B cell (primary cell): ENCODE data around the gene PPP1R3C. TPM values are rescaled to one million over a fixed set of nuclear protein-coding genes. Genes with fewer than 3 reads are reported as not detected.
A peak's percentile ranks its signal among the peaks of the same experiment; 100 is the strongest.

Source experiments
- ATAC-seq: fragments of 200-7000 bp; cut with Tn5 transposase; one replicate; pipeline ENCODE4 v1.10.0; 2021; ENCODE audit warnings: low read depth, mild to moderate bottlenecking, moderate number of reproducible peaks, moderate library complexity
- CTCF ChIA-PET: fragments of 350-600 bp; sonication (Branson Sonifier 250); formaldehyde crosslinking; loops from one replicate; lab custom pipeline; 2021; ENCODE audit warnings: antibody characterized with exemption, inconsistent platforms; lab: Charles Lee
- POLR2A ChIA-PET: fragments of 350-600 bp; sonication (Branson Sonifier 250); formaldehyde crosslinking; loops from one replicate; lab custom pipeline; 2021; ENCODE audit warnings: antibody characterized with exemption; lab: Charles Lee
- DNase-seq: peaks from one replicate; pipeline ENCODE4 v3.0.0; 2013
- H2AFZ ChIP-seq: 2 replicates; pipeline ENCODE4 v1.6.1; 2012; ENCODE audit warnings: mild to moderate bottlenecking, low read depth, low read length; ENCODE audit not compliant: insufficient read depth, poor library complexity, severe bottlenecking
- H3K27ac ChIP-seq, 2 donors: 1 replicate in 1 of 2; 2 replicates in 1 of 2; pipeline ENCODE4 v1.5.1; 2012 to 2013; ENCODE audit warnings: low read length in 2 of 2, mild to moderate bottlenecking in 2 of 2, moderate library complexity in 1 of 2
- H3K27me3 ChIP-seq, 4 experiments: fragments of 200-600 bp in 1 of 4; sonication (generic) in 1 of 4; replicated peaks in 1 of 4; 1 replicate in 2 of 4; 2 replicates in 2 of 4; pipeline versions ENCODE4 v1.6.1 to v1.7.0; 2013 to 2016; ENCODE audit warnings: low read length in 3 of 4, mild to moderate bottlenecking in 2 of 4, mixed read lengths in 1 of 4, moderate library complexity in 1 of 4; ENCODE audit not compliant: insufficient read depth in 4 of 4, control insufficient read depth in 3 of 4; ENCODE audit errors: control extremely low read depth in 1 of 4
- H3K36me3 ChIP-seq, 2 experiments: replicated peaks in 1 of 2; 1 replicate in 1 of 2; 2 replicates in 1 of 2; pipeline versions ENCODE4 v1.6.1 to v1.7.1; 2013; ENCODE audit warnings: low read length in 1 of 2; ENCODE audit not compliant: insufficient read depth in 2 of 2, control insufficient read depth in 1 of 2; ENCODE audit errors: control extremely low read depth in 1 of 2, extremely low read depth in 1 of 2
- H3K4me1 ChIP-seq, 2 donors: fragments of 200-600 bp in 1 of 2; sonication (generic) in 1 of 2; 1 replicate in 1 of 2; 2 replicates in 1 of 2; pipeline versions ENCODE4 v1.5.1 to v1.6.1; 2013 to 2017; ENCODE audit warnings: low read length in 2 of 2; ENCODE audit not compliant: control insufficient read depth in 2 of 2, insufficient read depth in 2 of 2
- H3K4me2 ChIP-seq: replicated peaks from 2 replicates; pipeline ENCODE3; 2012; ENCODE audit warnings: mild to moderate bottlenecking, low read depth, low read length; ENCODE audit not compliant: poor library complexity, severe bottlenecking
- H3K4me3 ChIP-seq, 5 experiments: fragments of 200-600 bp in 1 of 5; sonication (generic) in 1 of 5; 1 replicate in 3 of 5; 2 replicates in 2 of 5; pipeline versions ENCODE4 v1.5.1 to v1.7.0; 2011 to 2016; ENCODE audit warnings: low read length in 4 of 5, mild to moderate bottlenecking in 4 of 5, low read depth in 2 of 5, control low read depth in 1 of 5, moderate library complexity in 1 of 5; ENCODE audit not compliant: insufficient read depth in 1 of 5; ENCODE audit errors: control extremely low read depth in 1 of 5, extremely low read depth in 1 of 5
- H3K79me2 ChIP-seq: fragments of 200-600 bp; sonication (generic); one replicate; pipeline ENCODE4 v1.6.0; 2016; ENCODE audit warnings: low read length; ENCODE audit not compliant: control insufficient read depth, insufficient read depth
- H3K9ac ChIP-seq: fragments of 200-600 bp; sonication (generic); 2 replicates; pipeline ENCODE4 v1.6.1; 2017; ENCODE audit warnings: mild to moderate bottlenecking, low read length, moderate library complexity
- H3K9me3 ChIP-seq, 3 donors: one replicate each; pipeline versions ENCODE4 v1.6.1 to v1.7.1; 2013; ENCODE audit warnings: low read length in 2 of 3; ENCODE audit not compliant: control insufficient read depth in 2 of 3, insufficient read depth in 1 of 3; ENCODE audit errors: control extremely low read depth in 1 of 3
- H4K20me1 ChIP-seq: 2 replicates; pipeline ENCODE4 v1.6.0; 2012; ENCODE audit warnings: mild to moderate bottlenecking, low read length; ENCODE audit not compliant: insufficient read depth, control insufficient read depth, poor library complexity, severe bottlenecking
- H3K27ac Mint-ChIP-seq: one replicate; pipeline ENCODE4 v1.8.0; 2021; ENCODE audit warnings: mixed read lengths
- H3K27me3 Mint-ChIP-seq: one replicate; pipeline ENCODE4 v1.8.0; 2021; ENCODE audit warnings: mixed read lengths
- H3K4me1 Mint-ChIP-seq: one replicate; pipeline ENCODE4 v1.8.0; 2021; ENCODE audit warnings: mixed read lengths
- H3K4me3 Mint-ChIP-seq: one replicate; pipeline ENCODE4 v1.8.0; 2021; ENCODE audit warnings: mixed read lengths
- H3K9me3 Mint-ChIP-seq: one replicate; pipeline ENCODE4 v1.8.0; 2022; ENCODE audit warnings: mixed read lengths; ENCODE audit not compliant: insufficient read depth
- EZH2 ChIP-seq: IDR thresholded peaks from 2 replicates; pipeline ENCODE4 v1.6.1; 2012; ENCODE audit warnings: borderline replicate concordance, low read depth, mild to moderate bottlenecking, moderate library complexity, low read length; ENCODE audit not compliant: insufficient read depth, poor library complexity, severe bottlenecking
- WGBS: methylation state at CpG from one replicate; pipeline ENCODE4 v1.1.5; 2013; ENCODE audit warnings: missing lambda C conversion rate; ENCODE audit not compliant: insufficient coverage; 5-methylcytosine and 5-hydroxymethylcytosine counted together
- intact Hi-C: fragments of 100-400 bp; cut with micrococcal nuclease; formaldehyde crosslinking; loops from one replicate; pipeline ENCODE4 v1.10.0; 2022
- polyA minus RNA-seq: library from RNA; depleted of rRNA, polyadenylated mRNA; stranded (reverse); fragments of >200 nt; gene quantifications from 2 replicates; pipeline ENCODE4 v1.2.3, GENCODE V29; 2012
- polyA plus RNA-seq: library from polyadenylated mRNA; depleted of rRNA; stranded (reverse); fragments of >200 nt; gene quantifications from 2 replicates; pipeline ENCODE4 v1.2.3, GENCODE V29; 2012
- total RNA-seq, 2 donors: library from RNA; stranded (reverse); fragments of 120-200 nt in 1 of 2; gene quantifications; 1 replicate in 1 of 2; 2 replicates in 1 of 2; pipeline versions ENCODE4 v1.2.3 to v1.2.4, GENCODE V29; 2013 to 2022
- TF ChIP-seq, protein P1 (sequence below): fragments of 200-600 bp; IDR thresholded peaks from one replicate; pipeline ENCODE4 v1.8.0; 2022; ENCODE audit warnings: antibody characterized with exemption, mild to moderate bottlenecking

The PPP1R3C gene
- not detected in 2 replicates for total RNA-seq
- 5.7 TPM for total RNA-seq (2013)
- polyA plus RNA-seq = not detected in 2 replicates
- not detected in 2 replicates for polyA minus RNA-seq

DNA sequence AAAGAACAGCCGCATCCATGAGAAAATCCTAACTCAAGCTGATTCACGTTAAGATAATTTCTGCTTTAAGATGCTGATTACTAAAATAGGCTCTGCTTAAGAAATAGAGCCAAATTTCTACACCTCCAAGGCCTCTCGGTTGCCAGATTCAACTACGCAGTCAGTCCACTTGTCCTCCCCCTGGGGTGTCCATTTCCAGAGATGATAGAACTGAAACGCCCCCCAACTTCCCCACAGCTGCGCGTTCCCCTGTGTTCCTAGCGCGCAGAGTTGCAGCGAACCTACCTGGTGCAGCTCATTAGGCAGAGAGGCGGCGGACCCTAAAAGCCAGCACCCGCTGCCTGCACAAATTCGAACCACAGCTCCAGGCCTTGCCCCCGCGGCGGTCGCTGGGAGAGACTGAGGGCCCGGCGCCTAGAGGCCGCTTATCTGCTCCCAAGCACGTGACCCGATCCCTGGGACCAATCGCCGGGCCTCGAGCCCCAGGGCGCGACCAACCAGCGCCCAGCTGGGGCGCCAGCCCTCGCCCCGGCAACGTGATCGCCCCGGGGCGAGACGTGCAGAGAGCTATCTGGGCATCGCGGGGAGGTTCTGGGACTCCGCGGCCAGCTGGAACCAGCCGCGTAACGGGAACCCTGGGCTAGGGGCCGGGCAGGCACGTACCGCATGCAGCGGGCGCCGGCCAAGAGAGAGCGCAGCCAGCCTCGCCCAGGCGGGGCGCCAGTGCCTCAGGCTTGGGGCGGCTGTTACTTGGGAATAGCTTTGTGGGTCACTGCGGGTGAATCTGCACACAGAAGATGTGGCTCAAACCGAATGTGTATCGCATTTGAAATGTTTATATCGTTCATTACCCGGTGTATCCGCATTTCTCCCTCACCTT lies at the start of gene PPP1R3C:
Gene PPP1R3C, minus strand, starts transcription at position 401 of the 880 bp plus-strand sequence. Its CDS starts 102 bp downstream, at position 299.
- Histone ChIP-seq H3K9ac (peak within 1 kb of the TSS; percentile 50), H2AFZ (peak within 1 kb of the TSS; percentile 71), H3K79me2 (no peaks in the 10 kb centered on the region), H3K4me1 (peaks cover 12 to 16% of the 10 kb centered on the region in 2 donors), H3K27ac (no peak within 1 kb of the TSS), H3K9me3 (peaks cover 0 to 5% (median 1%) of the 10 kb centered on the region in 3 donors), H4K20me1 (no peaks in the 10 kb centered on the region), H3K4me2 (peak within 1 kb of the TSS; percentile 79), H3K4me3 (peak within 1 kb of the TSS in 4 of 5 experiments; percentile 25 to 52 (median 36)), H3K36me3 (no peaks in the 10 kb centered on the region), H3K27me3 (peaks cover 0 to 36% (median 16%) of the 10 kb centered on the region in 4 experiments)
- ChIA-PET POLR2A (interaction anchor here (0.5 kb wide), 1 partner anchor 416 kb away, joined by 5 read pairs; no protein-coding TSS in a partner anchor), CTCF (interaction anchor here (0.7 to 5.5 kb wide), 5 partner anchors 243 to 627 kb away, joined by 3 to 36 read pairs (median 3); no protein-coding TSS in a partner anchor)
- 3% methylated on average over 59 of the region's 61 CpGs for WGBS
- Mint-ChIP-seq H3K4me3 (peak within 1 kb of the TSS; percentile 75), H3K9me3 (no peaks in the 10 kb centered on the region), H3K27ac (no peak within 1 kb of the TSS), H3K4me1 (peaks cover 17% of the 10 kb centered on the region), H3K27me3 (peaks cover 66% of the 10 kb centered on the region)
- intact Hi-C loops = loop anchor here (10.0 kb wide), 2 partner anchors 282 to 718 kb away; no protein-coding TSS in a partner anchor
- DNase-seq = peak; percentile 44
- peak; percentile 73 for ATAC-seq
- TF ChIP-seq, protein P1, sequence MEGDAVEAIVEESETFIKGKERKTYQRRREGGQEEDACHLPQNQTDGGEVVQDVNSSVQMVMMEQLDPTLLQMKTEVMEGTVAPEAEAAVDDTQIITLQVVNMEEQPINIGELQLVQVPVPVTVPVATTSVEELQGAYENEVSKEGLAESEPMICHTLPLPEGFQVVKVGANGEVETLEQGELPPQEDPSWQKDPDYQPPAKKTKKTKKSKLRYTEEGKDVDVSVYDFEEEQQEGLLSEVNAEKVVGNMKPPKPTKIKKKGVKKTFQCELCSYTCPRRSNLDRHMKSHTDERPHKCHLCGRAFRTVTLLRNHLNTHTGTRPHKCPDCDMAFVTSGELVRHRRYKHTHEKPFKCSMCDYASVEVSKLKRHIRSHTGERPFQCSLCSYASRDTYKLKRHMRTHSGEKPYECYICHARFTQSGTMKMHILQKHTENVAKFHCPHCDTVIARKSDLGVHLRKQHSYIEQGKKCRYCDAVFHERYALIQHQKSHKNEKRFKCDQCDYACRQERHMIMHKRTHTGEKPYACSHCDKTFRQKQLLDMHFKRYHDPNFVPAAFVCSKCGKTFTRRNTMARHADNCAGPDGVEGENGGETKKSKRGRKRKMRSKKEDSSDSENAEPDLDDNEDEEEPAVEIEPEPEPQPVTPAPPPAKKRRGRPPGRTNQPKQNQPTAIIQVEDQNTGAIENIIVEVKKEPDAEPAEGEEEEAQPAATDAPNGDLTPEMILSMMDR = no peak
- TF ChIP-seq EZH2 = no peak
